ENCODE data around the gene RGS6. TPM values are rescaled to one million over a fixed set of nuclear protein-coding genes. Genes with fewer than 3 reads are reported as not detected.

Gene RGS6
- total and polyA plus RNA-seq, 8 donors = 0.12 to 4.1 (median 2.8) TPM

DNA sequence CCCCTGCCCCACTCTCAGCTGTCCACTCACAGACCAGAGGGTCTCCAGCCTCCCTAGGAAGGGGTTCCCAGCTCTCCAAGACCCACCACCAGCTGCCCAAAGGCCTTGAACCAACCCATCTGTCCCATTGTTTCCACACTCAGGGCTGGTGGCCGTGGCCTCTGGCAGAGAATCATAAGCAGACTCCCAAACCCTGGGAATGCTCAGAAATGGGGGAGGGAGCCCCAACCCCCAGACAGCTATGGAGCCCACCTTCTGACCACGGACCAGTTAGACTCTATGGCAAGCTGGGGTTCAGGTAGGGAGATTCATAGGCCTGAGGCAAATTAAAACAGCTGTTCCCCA, 681.7 kb downstream of the RGS6 start:
- no peak overlapping the region for H3K4me3 ChIP-seq

GRCh38 chr14:72614365-72614764, 682.1 kb downstream of the RGS6 start:
- H3K4me1 ChIP-seq = no peaks in the 10 kb centered on the region
- no peak for TF ChIP-seq CTCF (IDR thresholded peaks at IDR 0.05)

More for the DNA sequence above, 681.7 kb downstream of the RGS6 start:
- Histone ChIP-seq H3K36me3 (no peaks in the 10 kb centered on the region), H3K9me3 (no peaks in the 10 kb centered on the region), H3K27ac (no peak overlapping the region), H3K4me1 (no peaks in the 10 kb centered on the region), H3K27me3 (no peaks in the 10 kb centered on the region)
- no peak for TF ChIP-seq CTCF (IDR thresholded peaks at IDR 0.05)
- ATAC-seq (no peak), DNase-seq (no peak)
- intact Hi-C loops (cut with DNase I) = no loop called here

GRCh38 chr14:72614891-72615415, 682.7 kb downstream of the RGS6 start:
- Histone ChIP-seq H3K9me3 (no peaks in the 10 kb centered on the region), H3K4me1 (no peaks in the 10 kb centered on the region), H3K36me3 (no peaks in the 10 kb centered on the region), H3K27ac (no peak overlapping the region), H3K27me3 (no peaks in the 10 kb centered on the region), H3K4me3 (no peak overlapping the region)
- TF ChIP-seq CTCF (IDR thresholded peaks at IDR 0.05) = no peak
- intact Hi-C loops (cut with DNase I) = no loop called here
- DNase-seq = no peak
- no peak for ATAC-seq

More at GRCh38 chr14:72614365-72614764, 682.1 kb downstream of the RGS6 start:
- intact Hi-C loops (cut with DNase I) = no loop called here
- DNase-seq (no peak), ATAC-seq (no peak)
- no peak overlapping the region for H3K4me3 ChIP-seq
- H3K27me3 ChIP-seq = no peaks in the 10 kb centered on the region
- no peak overlapping the region for H3K27ac ChIP-seq
- H3K36me3 ChIP-seq = no peaks in the 10 kb centered on the region
- no peaks in the 10 kb centered on the region for H3K9me3 ChIP-seq

GRCh38 chr14:72615451-72616121, 683.4 kb downstream of the RGS6 start:
- no peak for TF ChIP-seq CTCF (IDR thresholded peaks at IDR 0.05)
- H3K27ac ChIP-seq = no peak overlapping the region
- no peaks in the 10 kb centered on the region for H3K27me3 ChIP-seq
- DNase-seq = no peak
- no peaks in the 10 kb centered on the region for H3K4me1 ChIP-seq
- intact Hi-C loops (cut with DNase I) = no loop called here
- H3K4me3 ChIP-seq = no peak overlapping the region
- no peaks in the 10 kb centered on the region for H3K36me3 ChIP-seq
- H3K9me3 ChIP-seq = no peaks in the 10 kb centered on the region
- ATAC-seq = peak; percentile 19

Small RNA genes within 50 kb of the gene (microRNA-seq; reads per million reads assigned to microRNA genes)
- gene MIR7843 = 0 to 0.17 reads per million in 2 donors

Data from left lung (tissue), 10 donors.